DMS79 treated with DMSO at 0.1 percent for 48 hours (cell line): Measurements from ENCODE around the gene KRT6C.
"Not testable (repeated sequence)": the region's sequence is repeated elsewhere in the genome, so short reads cannot be mapped to it uniquely, and the experiment has no call there.

Experiments
- DNase-seq: peaks from one replicate; lab custom pipeline; 2025; lab: John Stamatoyannopoulos, UW

Gene KRT6C

GRCh38 chr12:52473768-52474167 is at the start of gene KRT6C:
Gene KRT6C (minus strand): TSS chr12:52473805. CDS start chr12:52473737, 68 bp downstream.
- no peak for DNase-seq

GRCh38 chr12:52522346-52523011 is 48.9 kb upstream of the KRT6C start:
- no peak for DNase-seq

- DNase-seq, result no peak
Observed at GRCh38 chr12:52521568-52522266, 48.1 kb upstream of the KRT6C start.

- DNase-seq, result no peak
Observed at GRCh38 chr12:52521175-52521567, 47.6 kb upstream of the KRT6C start.

GRCh38 chr12:52519826-52520662 is 46.4 kb upstream of the KRT6C start, which contains the start of gene KRT5:
Gene KRT5 (minus strand): TSS chr12:52520394. CDS start chr12:52520296, 98 bp downstream.
- no peak for DNase-seq

- DNase-seq, result no peak
Observed at GRCh38 chr12:52519387-52519703, 45.7 kb upstream of the KRT6C start.

- no peak for DNase-seq
Observed at GRCh38 chr12:52518574-52519386, 45.2 kb upstream of the KRT6C start.

GRCh38 chr12:52517888-52518287 is 44.3 kb upstream of the KRT6C start:
- no peak for DNase-seq

GRCh38 chr12:52517005-52517835 is 43.6 kb upstream of the KRT6C start:
- DNase-seq, result no peak

- no peak for DNase-seq
Observed at GRCh38 chr12:52515927-52516831, 42.6 kb upstream of the KRT6C start.

GRCh38 chr12:52515319-52515646 is 41.7 kb upstream of the KRT6C start:
- DNase-seq, result no peak

GRCh38 chr12:52514471-52515318 is 41.1 kb upstream of the KRT6C start:
- no peak for DNase-seq

- DNase-seq, result no peak
Observed at GRCh38 chr12:52513736-52514135, 40.1 kb upstream of the KRT6C start.

- no peak for DNase-seq
Observed at GRCh38 chr12:52508211-52508610, 34.6 kb upstream of the KRT6C start.

- no peak for DNase-seq
Observed at GRCh38 chr12:52506858-52507715, 33.5 kb upstream of the KRT6C start.

- DNase-seq, result no peak
Observed at GRCh38 chr12:52502877-52503276, 29.3 kb upstream of the KRT6C start.

GRCh38 chr12:52501490-52501889 is 27.9 kb upstream of the KRT6C start:
- DNase-seq, result no peak

GRCh38 chr12:52500574-52500973 is 27.0 kb upstream of the KRT6C start:
- DNase-seq, result not testable (repeated sequence)
